ENCODE measurements around the gene TGOLN2.
A peak's percentile ranks its signal among the peaks of the same experiment; 100 is the strongest.

TGOLN2 gene

GRCh38 chr2:85303780-85304531 is 23.8 kb downstream of the TGOLN2 start:
- no peak for DNase-seq

- no peak for DNase-seq
Observed at GRCh38 chr2:85302121-85302520, 25.7 kb downstream of the TGOLN2 start.

GRCh38 chr2:85291425-85292023 is 36.3 kb downstream of the TGOLN2 start:
- no peak for DNase-seq

GRCh38 chr2:85288244-85288725 is 39.5 kb downstream of the TGOLN2 start:
- peak; percentile 83 for DNase-seq

DNA sequence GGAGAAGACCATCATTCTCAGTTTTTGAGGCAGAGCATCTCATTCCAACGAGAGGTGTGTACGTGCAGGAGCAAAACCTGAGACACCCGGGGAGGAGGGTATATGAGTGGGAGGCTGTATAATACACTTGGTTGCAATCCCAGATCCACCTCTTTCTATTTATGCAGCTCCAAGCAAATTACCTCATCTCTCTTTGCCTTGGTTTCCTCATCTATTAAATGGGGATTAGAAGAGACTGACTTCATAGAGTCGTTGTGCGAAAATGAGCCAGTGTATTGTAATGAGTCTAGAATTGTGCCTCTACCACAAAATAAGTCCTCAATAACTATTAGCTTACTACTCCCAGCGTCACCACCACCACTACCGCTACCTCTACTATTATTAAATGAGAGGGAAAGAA is 40.1 kb downstream of the TGOLN2 start:
- no peak for DNase-seq

- no peak for DNase-seq
Observed at GRCh38 chr2:85286918-85287317, 40.9 kb downstream of the TGOLN2 start.

DNA sequence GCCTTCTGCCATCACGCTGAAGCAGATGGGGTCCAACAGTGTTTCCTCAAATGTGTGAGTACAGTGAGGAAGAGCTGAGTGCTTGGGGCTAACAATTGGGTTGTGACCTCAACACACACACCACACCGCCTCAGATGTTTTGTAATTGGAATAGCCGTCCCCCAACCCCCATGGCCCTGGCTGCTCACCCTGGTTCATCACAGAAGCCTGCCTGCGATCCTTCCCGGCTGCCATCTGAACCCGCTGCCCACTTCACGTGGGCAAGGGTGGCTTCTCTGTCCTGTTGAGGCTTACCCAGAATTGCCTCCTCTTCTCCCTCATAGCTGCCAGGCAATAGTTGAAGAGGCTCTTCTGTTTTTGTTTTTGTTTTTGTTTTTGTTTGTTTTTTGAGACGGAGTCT is 44.1 kb downstream of the TGOLN2 start:
- DNase-seq = no peak

- DNase-seq = no peak
Observed at GRCh38 chr2:85282914-85283313, 44.9 kb downstream of the TGOLN2 start.

- DNase-seq = no peak
Observed at GRCh38 chr2:85281553-85281952, 46.2 kb downstream of the TGOLN2 start.

- peak; percentile 93 for DNase-seq
Observed at GRCh38 chr2:85278361-85278760, 49.4 kb downstream of the TGOLN2 start.

DNA sequence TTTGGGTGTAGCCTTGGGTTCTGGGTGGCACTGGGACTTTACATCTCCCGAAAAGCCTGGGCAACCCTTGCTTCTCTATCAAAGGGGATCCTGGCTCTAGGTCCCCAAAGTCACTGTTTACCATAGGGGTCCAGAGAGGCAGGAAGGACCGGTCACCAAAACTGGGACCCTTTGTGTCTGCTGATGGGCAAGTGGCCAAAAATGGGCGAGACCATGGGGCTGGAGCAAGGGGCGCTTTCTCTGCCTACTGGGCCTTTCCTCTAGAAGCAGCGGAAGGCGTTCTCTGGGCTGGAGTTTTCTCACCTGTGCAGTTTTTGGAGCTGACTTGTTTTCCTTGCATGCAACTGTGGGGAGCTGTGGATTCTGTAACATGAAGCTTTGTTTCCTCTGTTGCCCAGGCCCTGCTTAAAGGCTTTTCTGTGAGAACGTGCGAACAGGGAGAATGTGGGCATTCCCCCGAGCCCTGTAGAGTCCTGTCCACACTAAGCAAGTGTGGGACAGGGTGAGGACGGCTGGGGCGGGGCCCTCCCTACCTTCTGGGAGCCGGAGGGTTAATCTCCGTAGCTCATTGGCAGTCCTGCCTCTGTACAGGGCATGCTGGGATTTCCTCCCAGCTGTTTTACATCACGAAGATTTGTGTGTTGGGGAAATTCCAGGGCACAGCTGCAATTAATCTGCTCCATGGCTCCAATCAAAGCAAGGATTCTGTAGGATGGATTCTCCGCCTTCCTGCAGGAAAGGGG is 50.2 kb downstream of the TGOLN2 start:
- peak; percentile 96 for DNase-seq

DNA sequence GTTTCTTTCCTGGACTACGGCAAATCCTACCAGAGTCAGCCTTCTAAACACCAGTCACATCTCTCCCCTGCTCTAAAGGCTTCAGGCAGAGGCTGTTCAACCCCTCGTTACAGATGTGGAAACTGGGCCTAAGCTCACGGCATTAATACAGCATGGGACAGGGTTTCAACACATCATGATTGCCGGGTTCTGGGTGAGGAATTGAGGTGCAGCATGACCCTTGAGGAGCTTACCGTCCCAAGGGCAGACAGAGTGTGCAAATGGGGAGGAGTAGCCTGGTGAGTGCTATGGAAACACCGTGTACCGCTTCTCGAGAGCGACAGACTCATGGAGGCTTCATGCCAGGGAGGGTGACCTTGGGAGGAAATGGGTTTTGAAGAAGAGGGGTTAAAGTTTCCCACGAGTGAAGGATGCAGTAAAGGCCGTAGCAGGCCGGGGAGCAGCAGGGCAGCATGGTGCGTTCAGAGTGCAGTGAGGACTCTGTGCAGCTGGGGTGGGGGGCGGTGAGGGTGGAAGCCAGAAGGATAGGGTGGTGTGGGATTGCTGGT is 51.1 kb downstream of the TGOLN2 start:
- no peak for DNase-seq

DNA sequence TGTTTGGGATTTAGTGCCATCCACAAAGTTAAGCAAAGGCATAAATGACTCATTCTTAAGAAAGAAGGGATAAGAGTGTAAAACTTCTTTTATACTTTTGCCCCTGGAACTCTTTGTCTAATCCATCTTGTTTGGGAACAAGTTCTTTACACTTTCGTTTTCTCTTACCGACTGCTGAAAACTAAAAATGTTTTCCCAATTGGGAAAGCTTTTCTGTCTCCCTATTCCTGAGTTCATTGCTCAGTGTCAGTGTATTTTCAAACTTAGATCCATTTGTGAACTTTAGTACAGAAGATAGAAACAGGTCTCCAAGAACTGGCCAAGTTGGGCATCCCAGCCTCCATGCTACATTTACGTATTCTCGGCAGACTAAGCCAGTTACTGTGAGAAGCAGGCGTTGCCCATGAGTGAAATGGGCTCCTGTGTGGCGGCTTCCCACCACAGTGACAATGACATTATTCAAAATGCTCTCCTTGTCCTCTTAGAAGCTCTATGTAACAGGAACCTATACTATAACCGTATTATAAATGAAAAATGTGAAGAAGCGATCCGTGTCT is 51.7 kb downstream of the TGOLN2 start:
- no peak for DNase-seq

- peak; percentile 88 for DNase-seq
Observed at GRCh38 chr2:85273738-85274731, 53.8 kb downstream of the TGOLN2 start.

DNA sequence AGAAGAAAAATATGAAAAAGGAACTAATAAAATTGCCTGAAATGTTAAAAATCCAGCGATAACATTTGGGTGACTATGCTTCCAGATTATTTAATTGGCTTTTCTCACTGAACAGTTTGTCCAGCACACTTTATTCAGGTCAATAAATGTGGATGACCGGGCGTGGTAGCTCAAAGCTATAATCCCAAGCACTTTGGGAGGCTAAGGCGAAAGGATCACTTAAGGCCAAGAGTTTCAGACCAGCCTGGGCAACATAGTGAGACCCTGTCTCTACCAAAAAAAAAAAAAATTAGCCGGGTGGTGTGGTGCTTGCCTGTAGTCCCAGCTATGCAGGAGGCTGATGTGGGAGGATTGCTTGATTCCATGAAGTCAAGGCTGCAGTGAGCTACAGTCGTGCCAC is 55.4 kb downstream of the TGOLN2 start:
- DNase-seq = no peak

GRCh38 chr2:85269959-85270358 is 57.8 kb downstream of the TGOLN2 start:
- DNase-seq = peak; percentile 32

Measured in fibroblast of skin of right biceps (primary cell).